GM12874 (cell line): ENCODE measurements around the gene GPR3.

ENCODE experiments used
- CTCF ChIP-seq: IDR thresholded peaks from 2 replicates; pipeline ENCODE4 v1.5.1; 2011; ENCODE audit warnings: low read depth, mild to moderate bottlenecking, control low read depth, low read length, moderate library complexity; ENCODE audit not compliant: insufficient read depth

The GPR3 gene

GRCh38 chr1:27417713-27418112, 25.3 kb downstream of the GPR3 start:
- TF ChIP-seq CTCF, result no peak

DNA sequence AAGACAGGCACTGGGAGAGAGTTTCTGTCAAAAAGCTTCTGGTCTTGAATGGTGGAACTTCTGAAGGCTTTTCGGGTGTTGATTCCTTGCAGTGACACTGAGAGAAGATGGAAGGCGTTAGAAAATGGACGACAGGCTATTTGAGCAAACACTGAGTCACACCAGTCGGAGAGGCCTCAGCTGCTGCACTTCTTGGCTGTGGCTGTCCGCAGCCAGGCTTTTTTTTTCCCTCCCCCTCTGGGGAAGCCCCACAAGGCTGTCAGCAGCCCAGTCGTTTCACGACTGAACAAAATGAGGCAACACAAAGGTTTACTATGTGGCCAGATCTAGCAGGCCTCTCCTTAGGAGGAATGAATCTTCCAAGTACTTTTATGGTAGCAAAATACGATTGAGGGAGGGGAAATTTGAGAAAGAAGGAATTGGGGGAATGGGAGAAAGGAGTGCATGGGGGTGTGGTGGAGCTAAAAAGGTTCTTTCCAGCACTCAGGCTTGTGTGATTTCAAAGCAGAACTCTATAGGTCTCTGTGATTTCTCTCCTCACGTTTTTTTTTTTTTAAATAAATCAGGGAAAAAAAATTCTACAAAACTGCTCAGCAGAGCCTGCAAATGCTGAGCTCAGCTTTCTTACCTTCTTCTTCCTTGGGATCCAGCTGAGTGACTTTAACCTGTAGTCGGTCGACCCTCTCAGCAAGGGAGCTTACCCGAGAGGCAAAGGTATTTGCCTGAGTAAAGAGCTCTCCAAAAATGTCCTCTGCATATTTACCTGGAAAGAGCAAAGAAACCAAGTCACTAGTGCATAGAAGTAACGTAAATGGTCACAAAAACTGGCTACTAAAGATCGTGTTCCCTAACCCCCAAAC, 26.1 kb downstream of the GPR3 start:
- no peak for TF ChIP-seq CTCF

DNA sequence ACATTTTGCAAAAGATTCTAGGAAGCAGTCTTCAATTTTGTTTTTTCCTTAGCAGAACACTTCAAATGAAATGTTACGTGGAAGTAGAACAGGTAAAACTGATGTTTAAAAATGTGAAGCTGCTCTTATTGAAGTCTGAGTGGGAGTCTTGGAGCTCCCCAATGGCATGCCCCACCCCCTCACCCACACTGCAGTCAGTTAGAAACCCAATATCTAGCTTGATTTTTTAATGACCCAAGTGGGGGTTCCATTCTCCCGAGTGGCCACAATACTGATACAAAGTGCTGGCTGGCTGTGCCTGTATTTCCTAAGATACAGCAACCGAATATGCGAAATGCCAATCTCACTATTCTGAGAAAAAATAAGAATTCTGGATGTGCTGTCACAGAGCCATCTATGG, 31.3 kb downstream of the GPR3 start:
- no peak for TF ChIP-seq CTCF

DNA sequence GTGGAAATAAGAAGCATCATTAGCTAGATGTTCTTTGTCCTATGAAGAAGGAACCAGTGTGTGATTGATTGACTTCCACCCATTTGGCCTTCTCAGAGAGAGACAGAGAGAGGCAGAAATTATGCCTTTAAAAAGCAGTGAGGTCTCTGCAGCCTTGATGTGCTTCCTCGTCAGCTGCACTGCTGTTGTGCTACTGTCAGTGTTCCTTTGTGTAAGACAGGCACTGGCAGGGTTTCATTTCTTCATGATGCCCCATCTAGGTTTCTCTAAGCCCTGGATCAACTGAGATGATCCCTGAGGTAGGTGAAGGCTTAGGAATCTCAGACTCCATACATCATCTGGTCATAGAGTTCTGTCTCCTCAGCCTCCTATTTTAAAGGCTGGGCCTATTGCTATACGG, 34.9 kb downstream of the GPR3 start:
- no peak for TF ChIP-seq CTCF

- no peak for TF ChIP-seq CTCF
Observed at GRCh38 chr1:27427816-27428315, 35.4 kb downstream of the GPR3 start.

DNA sequence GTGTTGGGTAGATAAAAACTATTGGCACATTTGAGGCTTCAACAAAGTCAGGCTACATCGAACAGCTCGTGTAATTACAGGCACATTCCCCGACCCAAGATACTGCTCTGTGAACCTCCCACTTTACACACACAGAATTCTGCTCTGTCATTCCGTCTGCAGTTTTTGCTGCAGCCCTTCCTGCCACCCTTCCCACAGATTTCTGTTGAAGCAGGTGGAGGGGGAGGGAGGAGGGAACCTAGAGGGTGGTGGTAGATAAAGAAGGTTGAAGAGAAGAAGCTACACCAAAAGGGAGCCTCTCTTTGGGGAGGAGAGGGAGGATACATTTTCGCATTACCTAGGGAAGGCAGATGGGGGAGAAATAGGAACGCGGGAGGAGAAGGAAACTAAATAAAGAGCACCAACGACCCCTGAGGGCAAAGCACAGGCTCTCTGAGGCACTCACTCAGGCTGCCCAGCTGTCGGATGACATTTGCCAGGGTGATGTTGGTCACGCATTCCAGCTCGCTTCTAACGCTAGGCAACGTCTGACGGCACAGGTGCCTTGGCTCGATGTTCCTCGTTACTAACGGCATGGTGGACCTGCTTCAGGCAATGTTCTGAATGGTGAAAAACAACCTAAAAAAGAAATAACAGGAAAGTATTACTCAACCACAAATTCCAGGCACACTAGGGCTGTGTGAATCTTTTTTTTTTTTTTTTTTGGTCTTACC, 36.0 kb downstream of the GPR3 start:
- no peak for TF ChIP-seq CTCF

- TF ChIP-seq CTCF, result no peak
Observed at GRCh38 chr1:27429029-27429425, 36.6 kb downstream of the GPR3 start.
